SK-N-SH (cell line): ENCODE results near the gene MAPK1. TPM values are rescaled to one million over a fixed set of nuclear protein-coding genes. Genes with fewer than 3 reads are reported as not detected.
"Not testable (repeated sequence)": the region's sequence is repeated elsewhere in the genome, so short reads cannot be mapped to it uniquely, and the experiment has no call there.

Experiments used
- CTCF ChIA-PET: fragments of 300-600, 350-600 bp; formaldehyde crosslinking; extraction: SDS; loops from one replicate; lab custom pipeline; 2021; lab: Yijun Ruan, JAX
- POLR2A ChIA-PET: fragments of 350-600 bp; sonication (Branson Sonifier 250); formaldehyde crosslinking; extraction: SDS; loops from one replicate; lab custom pipeline; 2020; ENCODE audit warnings: antibody characterized with exemption, inconsistent platforms; lab: Yijun Ruan, JAX
- DNase-seq: peaks from one replicate; pipeline ENCODE4 v3.0.0; 2012
- H2AFZ ChIP-seq: fragments of 200-600 bp; sonication (generic); 2 replicates; pipeline ENCODE4 v1.8.1; 2016; ENCODE audit warnings: antibody characterized with exemption, mild to moderate bottlenecking, low read depth
- H3F3A ChIP-seq: fragments of 200-600 bp; sonication (generic); replicated peaks from 2 replicates; pipeline ENCODE3; 2016; ENCODE audit warnings: antibody characterized with exemption, mild to moderate bottlenecking; ENCODE audit not compliant: insufficient read depth
- H3K27ac ChIP-seq, 2 experiments: fragments of 200-500 bp in 1 of 2; fragments of 200-600 bp in 1 of 2; sonication (Bioruptor generic) in 1 of 2; sonication (generic), shearing (Covaris generic) in 1 of 2; 2 replicates each; pipeline versions ENCODE4 v1.5.1 to v1.6.1; 2014 to 2016; ENCODE audit warnings: low read depth in 2 of 2, inconsistent platforms in 1 of 2, low read length in 1 of 2, mild to moderate bottlenecking in 1 of 2, mixed read lengths in 1 of 2
- H3K27me3 ChIP-seq: fragments of 200-600 bp; sonication (generic), shearing (Covaris generic); 2 replicates; pipeline ENCODE4 v1.6.1; 2016; ENCODE audit warnings: mixed run types; ENCODE audit not compliant: insufficient read depth
- H3K36me3 ChIP-seq, 2 experiments: fragments of 200-500 bp in 1 of 2; fragments of 200-600 bp in 1 of 2; sonication (Bioruptor generic) in 1 of 2; sonication (generic) in 1 of 2; replicated peaks in 1 of 2; 2 replicates each; pipeline versions ENCODE3 to v1.5.1; 2014 to 2016; ENCODE audit warnings: low read length in 1 of 2, mild to moderate bottlenecking in 1 of 2; ENCODE audit not compliant: insufficient read depth in 2 of 2, control insufficient read depth in 1 of 2
- H3K4me1 ChIP-seq, 2 experiments: fragments of 200-500 bp in 1 of 2; fragments of 200-600 bp in 1 of 2; sonication (Bioruptor generic) in 1 of 2; sonication (generic), shearing (Covaris generic) in 1 of 2; 2 replicates each; pipeline versions ENCODE4 v1.5.1 to v1.6.1; 2014 to 2016; ENCODE audit warnings: low read depth in 1 of 2, low read length in 1 of 2, mixed run types in 1 of 2; ENCODE audit not compliant: insufficient read depth in 2 of 2, control insufficient read depth in 1 of 2
- H3K4me2 ChIP-seq: fragments of 200-600 bp; sonication (generic), shearing (Covaris generic); 2 replicates; pipeline ENCODE4 v1.6.1; 2017; ENCODE audit warnings: mixed run types
- H3K4me3 ChIP-seq, 2 experiments: fragments of 200-500 bp in 1 of 2; fragments of 200-600 bp in 1 of 2; sonication (Bioruptor generic) in 1 of 2; sonication (generic), shearing (Covaris generic) in 1 of 2; 2 replicates each; pipeline versions ENCODE4 v1.5.1 to v1.8.1; 2014 to 2016; ENCODE audit warnings: low read depth in 2 of 2, inconsistent platforms in 1 of 2, low read length in 1 of 2, mild to moderate bottlenecking in 1 of 2, mixed read lengths in 1 of 2, moderate library complexity in 1 of 2
- H3K79me2 ChIP-seq: fragments of 200-600 bp; sonication (generic); 2 replicates; pipeline ENCODE4 v1.8.1; 2017; ENCODE audit warnings: mild to moderate bottlenecking; ENCODE audit not compliant: insufficient read depth
- H3K9ac ChIP-seq: fragments of 200-600 bp; sonication (generic); 2 replicates; pipeline ENCODE4 v1.6.1; 2017; ENCODE audit warnings: mixed run types
- H3K9me2 ChIP-seq: fragments of 200-600 bp; sonication (generic); 2 replicates; pipeline ENCODE4 v1.6.1; 2017; ENCODE audit warnings: mixed run types
- H3K9me3 ChIP-seq: fragments of 200-600 bp; sonication (generic); 2 replicates; pipeline ENCODE4 v1.6.1; 2017; ENCODE audit warnings: mixed run types, mild to moderate bottlenecking, moderate library complexity
- H4K20me1 ChIP-seq: fragments of 200-600 bp; sonication (generic); 2 replicates; pipeline ENCODE4 v1.6.1; 2017; ENCODE audit warnings: mild to moderate bottlenecking, mixed run types; ENCODE audit not compliant: insufficient read depth
- CHD2 ChIP-seq: fragments of 150-350 bp; IDR thresholded peaks from 2 replicates; pipeline ENCODE4 v1.6.1; 2018; ENCODE audit warnings: low read length; ENCODE audit not compliant: partially characterized antibody
- CTCF ChIP-seq: fragments of 200-600 bp; sonication (generic); IDR thresholded peaks from 2 replicates; pipeline ENCODE4 v1.6.1; 2017; ENCODE audit warnings: antibody characterized with exemption, mild to moderate bottlenecking, moderate library complexity
- GABPA ChIP-seq: IDR thresholded peaks from 2 replicates; pipeline ENCODE4 v1.4.0; 2012; ENCODE audit warnings: low read depth, mild to moderate bottlenecking
- MEF2A ChIP-seq: IDR thresholded peaks from 2 replicates; pipeline ENCODE4 v1.4.0; 2012; ENCODE audit warnings: low read depth, borderline replicate concordance
- NFIC ChIP-seq: IDR thresholded peaks from 2 replicates; pipeline ENCODE4 v1.4.0; 2012; ENCODE audit warnings: borderline replicate concordance
- PBX3 ChIP-seq: IDR thresholded peaks from 2 replicates; pipeline ENCODE4; 2012
- POLR2AphosphoS5 ChIP-seq: IDR thresholded peaks from 2 replicates; pipeline ENCODE4 v1.6.1; 2012; ENCODE audit warnings: low read depth, low read length
- RXRA ChIP-seq: IDR thresholded peaks from 2 replicates; pipeline ENCODE4 v1.4.0; 2012; ENCODE audit warnings: low read depth, mild to moderate bottlenecking, borderline replicate concordance
- SIN3A ChIP-seq: IDR thresholded peaks from 2 replicates; pipeline ENCODE4 v1.6.1; 2012; ENCODE audit warnings: low read depth, mild to moderate bottlenecking, low read length, moderate library complexity, borderline replicate concordance
- TEAD4 ChIP-seq: IDR thresholded peaks from 2 replicates; pipeline ENCODE4 v1.4.0; 2012; ENCODE audit warnings: mild to moderate bottlenecking, borderline replicate concordance; ENCODE audit not compliant: insufficient read depth
- USF2 ChIP-seq: fragments of 150-350 bp; IDR thresholded peaks from 2 replicates; pipeline ENCODE4 v1.6.1; 2017; ENCODE audit warnings: antibody characterized with exemption, low read length, low read depth, borderline replicate concordance
- YY1 ChIP-seq: IDR thresholded peaks from 2 replicates; pipeline ENCODE4 v1.4.0; 2012; ENCODE audit warnings: low read depth, mild to moderate bottlenecking
- ZBTB33 ChIP-seq: IDR thresholded peaks from 2 replicates; pipeline ENCODE4 v1.4.0; 2012; ENCODE audit warnings: low read depth, borderline replicate concordance
- WGBS: methylation state at CpG from one replicate; pipeline ENCODE4 v1.1.6; 2017; ENCODE audit warnings: low lambda C conversion rate; 5-methylcytosine and 5-hydroxymethylcytosine counted together
- polyA plus RNA-seq, 3 experiments: library from polyadenylated mRNA; depleted of rRNA; stranded (reverse); fragments of >200 nt; gene quantifications; 2 replicates each; pipeline ENCODE4 v1.2.3, GENCODE V29; 2012
- TF ChIP-seq, protein P1 (sequence below): fragments of 150-350 bp; IDR thresholded peaks from 2 replicates; pipeline ENCODE4 v1.6.1; 2016; ENCODE audit warnings: mild to moderate bottlenecking, low read depth, low read length

Gene MAPK1
- polyA plus RNA-seq, 1 of the 3 experiments (the other 2 are of a cell fraction): 25.6 TPM

DNA sequence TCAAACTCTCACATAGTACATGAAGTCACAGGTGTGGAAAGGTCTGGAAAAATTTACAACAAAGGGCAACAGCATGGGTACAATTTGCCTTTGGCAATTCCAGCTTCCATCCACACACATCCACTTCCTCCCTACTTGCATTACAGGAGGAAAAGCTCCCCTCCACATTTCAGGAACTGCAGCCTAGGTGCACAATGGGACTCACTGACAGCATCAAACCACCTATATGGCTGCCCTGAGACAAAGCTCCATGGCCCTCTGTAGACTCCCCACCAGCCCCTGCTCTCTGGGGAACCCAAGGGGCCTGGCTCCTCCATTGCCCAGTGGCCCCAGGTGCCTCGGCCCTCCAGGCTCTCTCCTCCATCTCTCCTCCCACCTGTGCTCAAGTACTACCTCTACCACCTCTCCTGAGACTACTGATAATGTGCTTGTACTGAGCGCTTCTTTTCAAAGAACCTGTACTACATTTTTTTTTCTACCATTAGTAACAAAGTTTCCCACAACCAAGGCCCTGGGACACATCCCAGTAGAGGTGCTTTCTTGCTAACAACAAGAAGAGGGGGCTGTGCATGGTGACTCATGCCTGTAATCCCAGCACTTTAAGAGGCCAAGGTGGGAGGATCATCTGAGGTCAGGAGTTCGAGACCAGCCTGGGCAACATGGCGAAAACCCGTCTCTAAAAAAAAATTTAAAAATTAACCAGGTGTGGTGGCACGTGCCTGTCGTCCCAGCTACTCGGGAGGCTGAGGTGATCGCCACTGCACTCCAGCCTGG is 136.7 kb downstream of the MAPK1 start:
- Histone ChIP-seq H4K20me1 (no peaks in the 10 kb centered on the region), H3K9ac (no peak overlapping the region), H3F3A (no peaks in the 10 kb centered on the region), H2AFZ (no peak overlapping the region), H3K9me3 (no peaks in the 10 kb centered on the region), H3K27me3 (no peaks in the 10 kb centered on the region), H3K4me3 (no peak overlapping the region), H3K4me2 (no peak overlapping the region), H3K36me3 (no peaks in the 10 kb centered on the region), H3K4me1 (peaks cover 0 to 4% of the 10 kb centered on the region in 2 experiments; a peak in 1 of 4 replicates), H3K79me2 (no peaks in the 10 kb centered on the region), H3K27ac (no peak overlapping the region), H3K9me2 (no peaks in the 10 kb centered on the region)
- no peak for DNase-seq
- POLR2A ChIA-PET: no interaction called here
- CTCF ChIA-PET: interaction anchor here (1.3 kb wide), 1 partner anchor 208 kb away, joined by 5 read pairs; no protein-coding TSS in a partner anchor
- WGBS: 90% methylated on average over 9 of the region's 9 CpGs
- TF ChIP-seq NFIC (no peak), USF2 (no peak), TEAD4 (no peak), YY1 (no peak), ZBTB33 (no peak), MEF2A (no peak)
- TF ChIP-seq, all 33 proteins: peak for 0

GRCh38 chr22:21729184-21729583 is 138.3 kb downstream of the MAPK1 start:
- H3K4me3 ChIP-seq, H4K20me1 ChIP-seq, H3K27ac ChIP-seq, H3K4me1 ChIP-seq, H3K9ac ChIP-seq, H2AFZ ChIP-seq, H3K79me2 ChIP-seq, H3K9me2 ChIP-seq, H3K4me2 ChIP-seq, H3K36me3 ChIP-seq, H3F3A ChIP-seq, H3K9me3 ChIP-seq, H3K27me3 ChIP-seq, DNase-seq: not testable (repeated sequence)
- POLR2A ChIA-PET: interaction anchor here (0.6 kb wide), 1 partner anchor 208 kb away, joined by 3 read pairs; no protein-coding TSS in a partner anchor
- WGBS: 89% methylated on average over 3 of the region's 3 CpGs
- CTCF ChIA-PET: interaction anchor here (1.4 to 3.0 kb wide), 3 partner anchors 16 to 209 kb away, joined by 4 to 12 read pairs (median 9); no protein-coding TSS in a partner anchor

GRCh38 chr22:21728270-21728669 is 139.2 kb downstream of the MAPK1 start:
- Histone ChIP-seq H4K20me1 (no peaks in the 10 kb centered on the region), H3K27ac (no peak overlapping the region), H3K79me2 (no peaks in the 10 kb centered on the region), H3K9me2 (no peaks in the 10 kb centered on the region), H3K27me3 (no peaks in the 10 kb centered on the region), H3F3A (no peaks in the 10 kb centered on the region), H3K4me1 (no peaks in the 10 kb centered on the region; a peak in 1 of 4 replicates), H2AFZ (no peak overlapping the region), H3K36me3 (no peaks in the 10 kb centered on the region), H3K9me3 (no peaks in the 10 kb centered on the region), H3K4me3 (no peak overlapping the region), H3K4me2 (no peak overlapping the region), H3K9ac (no peak overlapping the region)
- 81% methylated on average over 12 of the region's 12 CpGs for WGBS
- no peak for DNase-seq
- ChIA-PET CTCF (interaction anchor here (1.4 to 3.0 kb wide), 3 partner anchors 15 to 210 kb away, joined by 4 to 12 read pairs (median 9); no protein-coding TSS in a partner anchor), POLR2A (no interaction called here)
- TF ChIP-seq CTCF: no peak
- TF ChIP-seq RXRA: no peak
- TF ChIP-seq, protein P1, sequence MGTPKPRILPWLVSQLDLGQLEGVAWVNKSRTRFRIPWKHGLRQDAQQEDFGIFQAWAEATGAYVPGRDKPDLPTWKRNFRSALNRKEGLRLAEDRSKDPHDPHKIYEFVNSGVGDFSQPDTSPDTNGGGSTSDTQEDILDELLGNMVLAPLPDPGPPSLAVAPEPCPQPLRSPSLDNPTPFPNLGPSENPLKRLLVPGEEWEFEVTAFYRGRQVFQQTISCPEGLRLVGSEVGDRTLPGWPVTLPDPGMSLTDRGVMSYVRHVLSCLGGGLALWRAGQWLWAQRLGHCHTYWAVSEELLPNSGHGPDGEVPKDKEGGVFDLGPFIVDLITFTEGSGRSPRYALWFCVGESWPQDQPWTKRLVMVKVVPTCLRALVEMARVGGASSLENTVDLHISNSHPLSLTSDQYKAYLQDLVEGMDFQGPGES: no peak
- TF ChIP-seq CHD2: no peak
- TF ChIP-seq SIN3A: no peak
- TF ChIP-seq GABPA: no peak
- TF ChIP-seq PBX3: no peak
- no peak for TF ChIP-seq POLR2AphosphoS5
